ENCODE results near the gene CPOX.

The CPOX gene

DNA sequence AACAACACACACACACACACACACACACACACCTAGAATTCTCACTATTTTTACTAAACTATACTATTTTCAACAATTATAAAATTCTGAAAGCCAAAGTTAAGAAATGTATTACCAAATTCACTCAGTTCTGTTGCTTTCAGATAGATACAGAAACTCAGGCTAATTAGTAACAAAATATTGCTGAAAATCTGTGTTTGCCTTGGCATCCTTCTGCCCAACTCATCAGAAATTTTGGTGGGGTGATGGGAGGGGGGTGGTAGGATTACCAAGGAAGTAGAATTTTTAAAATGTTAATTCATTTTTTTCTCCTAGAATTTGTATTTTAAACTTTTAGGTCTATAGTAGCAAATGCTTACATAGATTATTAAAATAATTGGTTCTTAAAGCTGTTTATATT lies 2.7 kb upstream of the CPOX start (continued):
- TF ChIP-seq, protein P1, sequence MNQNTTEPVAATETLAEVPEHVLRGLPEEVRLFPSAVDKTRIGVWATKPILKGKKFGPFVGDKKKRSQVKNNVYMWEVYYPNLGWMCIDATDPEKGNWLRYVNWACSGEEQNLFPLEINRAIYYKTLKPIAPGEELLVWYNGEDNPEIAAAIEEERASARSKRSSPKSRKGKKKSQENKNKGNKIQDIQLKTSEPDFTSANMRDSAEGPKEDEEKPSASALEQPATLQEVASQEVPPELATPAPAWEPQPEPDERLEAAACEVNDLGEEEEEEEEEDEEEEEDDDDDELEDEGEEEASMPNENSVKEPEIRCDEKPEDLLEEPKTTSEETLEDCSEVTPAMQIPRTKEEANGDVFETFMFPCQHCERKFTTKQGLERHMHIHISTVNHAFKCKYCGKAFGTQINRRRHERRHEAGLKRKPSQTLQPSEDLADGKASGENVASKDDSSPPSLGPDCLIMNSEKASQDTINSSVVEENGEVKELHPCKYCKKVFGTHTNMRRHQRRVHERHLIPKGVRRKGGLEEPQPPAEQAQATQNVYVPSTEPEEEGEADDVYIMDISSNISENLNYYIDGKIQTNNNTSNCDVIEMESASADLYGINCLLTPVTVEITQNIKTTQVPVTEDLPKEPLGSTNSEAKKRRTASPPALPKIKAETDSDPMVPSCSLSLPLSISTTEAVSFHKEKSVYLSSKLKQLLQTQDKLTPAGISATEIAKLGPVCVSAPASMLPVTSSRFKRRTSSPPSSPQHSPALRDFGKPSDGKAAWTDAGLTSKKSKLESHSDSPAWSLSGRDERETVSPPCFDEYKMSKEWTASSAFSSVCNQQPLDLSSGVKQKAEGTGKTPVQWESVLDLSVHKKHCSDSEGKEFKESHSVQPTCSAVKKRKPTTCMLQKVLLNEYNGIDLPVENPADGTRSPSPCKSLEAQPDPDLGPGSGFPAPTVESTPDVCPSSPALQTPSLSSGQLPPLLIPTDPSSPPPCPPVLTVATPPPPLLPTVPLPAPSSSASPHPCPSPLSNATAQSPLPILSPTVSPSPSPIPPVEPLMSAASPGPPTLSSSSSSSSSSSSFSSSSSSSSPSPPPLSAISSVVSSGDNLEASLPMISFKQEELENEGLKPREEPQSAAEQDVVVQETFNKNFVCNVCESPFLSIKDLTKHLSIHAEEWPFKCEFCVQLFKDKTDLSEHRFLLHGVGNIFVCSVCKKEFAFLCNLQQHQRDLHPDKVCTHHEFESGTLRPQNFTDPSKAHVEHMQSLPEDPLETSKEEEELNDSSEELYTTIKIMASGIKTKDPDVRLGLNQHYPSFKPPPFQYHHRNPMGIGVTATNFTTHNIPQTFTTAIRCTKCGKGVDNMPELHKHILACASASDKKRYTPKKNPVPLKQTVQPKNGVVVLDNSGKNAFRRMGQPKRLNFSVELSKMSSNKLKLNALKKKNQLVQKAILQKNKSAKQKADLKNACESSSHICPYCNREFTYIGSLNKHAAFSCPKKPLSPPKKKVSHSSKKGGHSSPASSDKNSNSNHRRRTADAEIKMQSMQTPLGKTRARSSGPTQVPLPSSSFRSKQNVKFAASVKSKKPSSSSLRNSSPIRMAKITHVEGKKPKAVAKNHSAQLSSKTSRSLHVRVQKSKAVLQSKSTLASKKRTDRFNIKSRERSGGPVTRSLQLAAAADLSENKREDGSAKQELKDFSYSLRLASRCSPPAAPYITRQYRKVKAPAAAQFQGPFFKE (tag by site-specific recombination; IDR thresholded peaks at IDR 0.05; ENCODE audit: borderline replicate concordance), result no peak
- TF ChIP-seq ZNF791 (tag by site-specific recombination; IDR thresholded peaks at IDR 0.05) (no peak), ZBTB26 (tag by site-specific recombination; optimal IDR thresholded peaks at IDR 0.05) (no peak), ZNF549 (tag by site-specific recombination; IDR thresholded peaks at IDR 0.05) (no peak), REST (tag by site-specific recombination; IDR thresholded peaks at IDR 0.05) (no peak), ZBTB6 (tag by site-specific recombination; IDR thresholded peaks at IDR 0.05) (no peak), ZNF112 (tag by site-specific recombination; IDR thresholded peaks at IDR 0.05) (no peak), RBAK (tag by site-specific recombination; IDR thresholded peaks at IDR 0.05) (no peak), ZNF837 (tag by site-specific recombination; IDR thresholded peaks at IDR 0.05) (no peak), ZNF155 (tag by site-specific recombination; IDR thresholded peaks at IDR 0.05) (no peak), ZNF169 (tag by site-specific recombination; IDR thresholded peaks at IDR 0.05) (no peak), ZNF76 (tag by site-specific recombination; IDR thresholded peaks at IDR 0.05; ENCODE audit: borderline replicate concordance, low read depth) (no peak)

DNA sequence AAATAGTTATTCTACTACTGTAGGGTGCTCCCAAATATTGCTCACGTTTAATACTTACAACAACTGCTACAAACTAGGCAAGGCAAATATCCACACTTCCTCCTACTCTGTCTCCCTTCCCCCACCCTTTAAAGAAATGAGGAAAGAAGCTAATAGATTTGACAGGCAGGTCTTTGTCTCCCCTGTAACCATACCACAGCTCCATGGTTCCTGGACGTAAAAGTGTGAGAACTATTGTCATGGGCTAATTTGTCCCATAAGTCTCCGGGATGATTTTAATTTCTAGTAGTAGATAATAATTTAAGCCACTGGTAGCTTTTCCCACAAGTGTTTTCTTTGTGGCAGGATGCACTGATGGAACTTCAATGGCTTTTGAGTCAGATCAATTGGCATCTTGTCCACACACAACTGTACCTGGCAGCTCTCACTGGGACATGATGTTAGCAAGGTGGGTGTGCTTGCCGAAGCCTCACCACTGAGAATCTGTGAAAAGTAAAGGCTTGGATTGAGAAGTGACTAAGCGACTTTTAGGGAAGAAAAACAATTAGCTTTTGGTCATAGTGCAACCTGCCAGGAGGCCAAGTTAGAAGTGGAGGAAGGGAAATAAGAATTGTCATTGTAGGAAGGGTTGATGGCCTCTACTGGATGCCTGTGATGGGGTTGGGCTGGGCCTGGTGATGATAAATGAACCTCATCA lies 1.4 kb upstream of the CPOX start:
- TF ChIP-seq ELK4 (IDR thresholded peaks at IDR 0.05; ENCODE audit: borderline replicate concordance, low read depth, low read length) (no peak), ZNF776 (tag by site-specific recombination; IDR thresholded peaks at IDR 0.05; ENCODE audit: borderline replicate concordance) (no peak), ZNF530 (tag by site-specific recombination; IDR thresholded peaks at IDR 0.05; ENCODE audit: low read depth) (no peak), TRIM28 (IDR thresholded peaks at IDR 0.05; ENCODE audit: borderline replicate concordance, low read length) (no peak), ZNF221 (tag by site-specific recombination; IDR thresholded peaks at IDR 0.05; ENCODE audit: borderline replicate concordance) (no peak), ZNF426 (tag by site-specific recombination; IDR thresholded peaks at IDR 0.05) (no peak), HOXC10 (CRISPR knock-in tag; IDR thresholded peaks at IDR 0.05) (no peak)
- TF ChIP-seq, protein P2, sequence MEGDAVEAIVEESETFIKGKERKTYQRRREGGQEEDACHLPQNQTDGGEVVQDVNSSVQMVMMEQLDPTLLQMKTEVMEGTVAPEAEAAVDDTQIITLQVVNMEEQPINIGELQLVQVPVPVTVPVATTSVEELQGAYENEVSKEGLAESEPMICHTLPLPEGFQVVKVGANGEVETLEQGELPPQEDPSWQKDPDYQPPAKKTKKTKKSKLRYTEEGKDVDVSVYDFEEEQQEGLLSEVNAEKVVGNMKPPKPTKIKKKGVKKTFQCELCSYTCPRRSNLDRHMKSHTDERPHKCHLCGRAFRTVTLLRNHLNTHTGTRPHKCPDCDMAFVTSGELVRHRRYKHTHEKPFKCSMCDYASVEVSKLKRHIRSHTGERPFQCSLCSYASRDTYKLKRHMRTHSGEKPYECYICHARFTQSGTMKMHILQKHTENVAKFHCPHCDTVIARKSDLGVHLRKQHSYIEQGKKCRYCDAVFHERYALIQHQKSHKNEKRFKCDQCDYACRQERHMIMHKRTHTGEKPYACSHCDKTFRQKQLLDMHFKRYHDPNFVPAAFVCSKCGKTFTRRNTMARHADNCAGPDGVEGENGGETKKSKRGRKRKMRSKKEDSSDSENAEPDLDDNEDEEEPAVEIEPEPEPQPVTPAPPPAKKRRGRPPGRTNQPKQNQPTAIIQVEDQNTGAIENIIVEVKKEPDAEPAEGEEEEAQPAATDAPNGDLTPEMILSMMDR (tag by site-specific recombination; IDR thresholded peaks at IDR 0.05), result no peak
- CTCF ChIA-PET, result interaction anchor here (0.7 to 1.6 kb wide), 3 partner anchors 10 to 766 kb away, joined by 3 to 5 read pairs (median 4); no protein-coding TSS in a partner anchor
- POLR2A ChIA-PET, result no interaction called here
- Histone ChIP-seq H3K9me3 (ENCODE audit: control insufficient read depth, insufficient read depth, low read depth, low read length) (no peaks in the 10 kb centered on the region), H3K36me3 (ENCODE audit: control insufficient read depth in 2 of 2, insufficient read depth in 1 of 2, low read length in 2 of 2) (peaks cover 4 to 16% of the 10 kb centered on the region in 2 experiments; a peak in 2 of 3 replicates), H3K4me3 (ENCODE audit: low read depth, low read length) (no peak overlapping the region), H3K4me1 (ENCODE audit: control insufficient read depth, insufficient read depth, low read length) (no peaks in the 10 kb centered on the region), H3K27ac (ENCODE audit: extremely low read depth, low read depth, low read length) (no peak overlapping the region)

Data from HEK293 (cell line).